ENCODE results near the gene GFRA1.
"Not testable (repeated sequence)": the region's sequence is repeated elsewhere in the genome, so short reads cannot be mapped to it uniquely, and the experiment has no call there.

The GFRA1 gene

GRCh38 chr10:116073510-116073909 lies 199.5 kb downstream of the GFRA1 start:
- DNase-seq, result peak in 1 of 56 donors; percentile 1

DNA sequence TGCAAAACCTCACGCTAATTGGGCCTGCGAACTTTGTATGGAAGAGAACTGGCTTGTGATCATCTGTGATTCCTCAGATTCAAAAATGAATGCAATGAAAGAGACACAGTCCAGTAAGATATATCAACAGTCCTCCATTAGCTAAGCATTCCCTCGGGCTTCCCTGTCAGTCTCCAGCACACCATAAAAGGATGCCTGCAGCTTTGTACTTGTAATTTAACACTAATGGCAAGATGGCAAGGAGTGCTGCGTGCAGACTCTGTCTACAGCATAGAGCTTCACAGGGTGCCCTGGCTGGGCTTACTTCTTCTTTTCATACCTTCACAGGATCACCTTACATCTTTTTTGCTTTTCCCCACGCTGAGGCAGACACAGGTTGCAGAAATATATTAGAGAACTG lies 200.0 kb downstream of the GFRA1 start:
- no peak for DNase-seq

GRCh38 chr10:116071453-116072148 lies 201.4 kb downstream of the GFRA1 start:
- DNase-seq, result no peak

DNA sequence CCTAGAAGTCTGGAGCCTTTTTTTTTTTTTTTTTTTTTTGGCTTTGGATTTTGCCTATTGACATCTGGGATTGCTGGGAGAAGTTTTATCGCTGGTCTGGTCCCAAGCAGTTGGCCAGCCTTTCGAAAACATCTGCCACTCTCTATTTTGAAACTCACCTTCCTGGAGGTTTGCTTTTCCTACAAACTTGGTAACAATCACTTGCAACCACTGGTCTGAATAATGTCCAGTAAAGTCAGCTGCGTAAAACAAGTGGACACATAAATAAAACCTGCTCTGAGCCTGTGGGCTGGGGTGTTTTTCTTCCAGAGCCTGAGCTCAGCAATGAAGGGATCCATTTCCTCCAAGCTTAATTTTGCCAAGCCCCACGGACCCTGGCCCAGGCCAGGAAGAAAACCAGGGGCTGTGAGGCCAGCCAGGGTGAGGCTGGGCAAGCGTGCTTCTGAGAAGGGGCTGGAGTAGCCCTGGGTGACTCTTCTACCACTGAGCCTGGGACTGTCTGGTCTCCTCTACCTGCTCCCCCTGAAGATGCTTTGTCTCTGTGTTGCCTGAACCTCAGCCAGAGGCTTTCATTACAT lies 202.2 kb downstream of the GFRA1 start:
- no peak for DNase-seq

DNA sequence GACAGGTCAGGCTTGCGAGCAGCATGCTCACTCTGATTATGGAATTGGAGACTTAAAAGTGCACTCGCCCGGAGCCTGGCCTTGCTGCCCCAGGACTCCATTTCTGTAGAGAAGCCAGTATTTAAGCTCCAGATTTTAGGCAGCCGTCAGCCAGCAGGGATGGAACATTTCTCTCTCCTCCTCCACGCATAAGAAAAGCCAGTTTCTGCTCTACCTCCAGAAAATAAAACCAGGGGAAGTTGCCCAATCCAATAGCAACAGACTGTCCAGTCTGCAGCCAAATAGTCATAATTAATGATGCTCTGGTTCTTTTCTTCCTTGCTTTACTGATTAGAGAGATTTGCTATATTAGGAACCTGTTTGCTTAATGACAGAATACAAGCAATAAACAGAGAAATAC lies 203.2 kb downstream of the GFRA1 start:
- DNase-seq, result no peak

DNA sequence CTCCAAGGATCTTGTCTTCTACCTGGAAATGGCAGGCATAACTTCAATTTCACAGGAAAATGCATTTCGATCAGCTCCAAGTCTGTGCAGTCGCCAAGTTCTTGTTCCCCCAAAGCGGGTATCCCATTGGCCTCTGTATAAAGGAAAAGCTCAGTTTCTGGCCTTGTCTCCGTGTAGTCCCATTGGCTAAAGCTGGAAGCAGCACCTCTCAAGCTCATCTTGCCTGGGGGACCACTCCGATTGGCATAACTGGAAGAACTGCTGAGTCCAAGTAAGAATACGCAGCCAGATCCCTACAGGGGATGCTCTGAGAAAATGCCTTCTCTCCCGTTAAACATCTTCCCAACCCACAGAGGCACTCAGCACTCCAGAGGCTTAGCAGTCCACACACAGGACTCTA lies 205.2 kb downstream of the GFRA1 start:
- DNase-seq, result no peak

DNA sequence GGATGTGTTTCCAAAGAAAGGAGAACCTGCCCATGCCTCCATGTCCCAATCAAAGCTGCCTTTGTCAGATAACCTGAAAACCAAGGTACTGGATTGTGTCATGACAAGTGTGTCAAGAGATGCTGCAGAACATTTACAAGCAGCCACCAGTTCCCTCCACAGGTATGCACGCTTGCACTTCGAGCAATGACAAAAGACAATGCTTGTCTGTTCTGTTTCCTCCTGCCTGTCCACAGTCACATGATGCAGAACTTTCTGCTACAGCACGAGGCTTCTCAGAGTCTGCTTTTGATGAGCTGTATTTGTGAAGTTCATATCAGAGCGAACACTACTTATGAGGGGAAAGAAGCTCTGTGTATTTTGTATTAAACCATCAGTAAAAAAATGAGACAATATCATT lies 209.9 kb downstream of the GFRA1 start:
- DNase-seq, result no peak

GRCh38 chr10:116060864-116061263 lies 212.1 kb downstream of the GFRA1 start:
- DNase-seq, result no peak

DNA sequence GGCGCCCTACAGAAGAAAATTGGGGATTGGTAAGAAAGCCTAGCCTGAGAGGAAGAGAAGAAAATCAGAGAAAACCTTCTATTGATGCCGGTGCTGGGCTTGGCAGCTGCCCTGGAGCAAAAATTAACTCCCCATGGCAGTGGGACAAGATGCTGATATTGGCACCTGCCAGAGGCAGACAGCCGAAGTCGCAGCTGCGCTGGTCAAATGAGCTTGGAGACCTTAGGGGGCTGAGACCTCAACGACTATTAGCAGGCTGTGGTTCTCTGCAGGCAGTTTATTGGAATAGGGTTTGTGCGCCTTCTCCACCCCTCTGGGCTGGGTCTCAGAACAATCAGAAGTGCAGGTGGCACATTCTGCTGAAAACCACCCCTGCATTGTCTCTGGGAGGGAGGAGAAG lies 213.7 kb downstream of the GFRA1 start:
- no peak for DNase-seq

DNA sequence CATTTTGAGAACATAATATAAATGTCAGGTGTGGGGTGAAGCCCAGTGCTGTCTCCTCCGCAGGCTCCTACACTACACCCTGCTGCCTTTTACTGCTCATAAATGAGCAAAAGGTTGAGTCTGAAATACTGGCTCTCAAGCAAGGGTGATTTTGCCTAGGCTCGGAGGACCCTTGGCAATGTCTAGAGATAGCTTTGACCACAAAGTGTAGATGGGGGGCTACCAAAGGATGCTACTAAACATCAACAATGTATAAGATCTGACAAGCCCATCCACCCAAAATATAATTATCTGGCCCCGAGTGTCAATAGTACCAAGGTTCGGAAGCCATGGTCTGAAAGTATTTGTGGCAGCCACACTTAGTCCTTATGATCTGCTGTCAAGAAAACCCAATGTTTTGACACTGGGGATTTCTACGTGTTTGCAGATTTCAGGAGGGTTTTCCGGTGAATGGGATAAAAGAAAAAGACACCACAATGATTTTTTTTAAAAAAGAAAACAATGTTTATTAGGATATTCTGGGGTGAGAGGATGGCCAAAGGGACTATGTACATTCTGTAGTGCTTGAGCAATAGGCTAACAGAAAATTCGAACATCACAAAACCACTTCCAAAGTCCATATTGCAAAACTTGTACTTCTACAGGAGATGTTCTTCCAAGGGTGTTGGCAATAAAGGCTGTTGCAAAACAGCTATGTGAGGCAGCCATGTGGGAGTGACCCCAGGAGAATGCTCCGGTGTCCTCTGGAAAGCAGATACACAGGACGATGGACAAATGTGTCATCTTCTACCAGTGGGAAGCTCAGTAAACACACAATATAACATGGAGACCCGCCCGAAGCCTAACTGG lies 216.3 kb downstream of the GFRA1 start:
- DNase-seq, result no peak

- no peak for DNase-seq
These were observed 217.1 kb downstream of the GFRA1 start for GRCh38 chr10:116055917-116056252.

DNA sequence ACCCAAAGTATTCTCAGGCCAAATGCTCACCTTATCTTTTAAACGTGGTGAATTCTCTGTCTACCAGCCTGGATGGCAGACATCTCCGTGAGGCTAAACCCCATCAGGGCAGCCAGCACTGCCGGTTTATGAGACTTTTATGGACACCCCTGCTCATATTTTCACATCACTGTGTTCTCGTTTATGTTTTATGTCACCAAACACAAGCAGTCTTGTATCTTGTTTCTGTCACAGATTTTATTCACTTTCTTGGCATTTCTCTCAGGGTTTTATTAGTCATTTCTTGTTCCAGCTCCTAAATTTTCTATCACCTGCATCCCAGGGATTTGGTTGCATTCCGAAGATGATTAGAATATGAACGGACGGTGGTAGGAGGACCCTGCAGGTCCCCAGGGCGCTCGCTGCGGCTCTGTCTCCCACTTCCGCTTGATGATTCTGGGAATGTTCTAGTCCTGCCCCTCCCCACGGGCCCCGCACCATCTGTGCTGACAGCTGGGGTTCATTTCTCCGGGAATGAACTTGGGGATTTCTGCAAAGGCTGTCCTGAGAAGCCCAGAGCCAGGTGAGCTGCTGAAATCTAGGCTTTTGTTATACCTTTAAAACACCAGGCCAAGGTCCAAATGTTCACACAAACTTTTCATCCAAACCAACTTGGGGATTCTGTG lies 217.6 kb downstream of the GFRA1 start:
- no peak for DNase-seq

GRCh38 chr10:116053910-116054309 lies 219.1 kb downstream of the GFRA1 start:
- DNase-seq, result no peak

DNA sequence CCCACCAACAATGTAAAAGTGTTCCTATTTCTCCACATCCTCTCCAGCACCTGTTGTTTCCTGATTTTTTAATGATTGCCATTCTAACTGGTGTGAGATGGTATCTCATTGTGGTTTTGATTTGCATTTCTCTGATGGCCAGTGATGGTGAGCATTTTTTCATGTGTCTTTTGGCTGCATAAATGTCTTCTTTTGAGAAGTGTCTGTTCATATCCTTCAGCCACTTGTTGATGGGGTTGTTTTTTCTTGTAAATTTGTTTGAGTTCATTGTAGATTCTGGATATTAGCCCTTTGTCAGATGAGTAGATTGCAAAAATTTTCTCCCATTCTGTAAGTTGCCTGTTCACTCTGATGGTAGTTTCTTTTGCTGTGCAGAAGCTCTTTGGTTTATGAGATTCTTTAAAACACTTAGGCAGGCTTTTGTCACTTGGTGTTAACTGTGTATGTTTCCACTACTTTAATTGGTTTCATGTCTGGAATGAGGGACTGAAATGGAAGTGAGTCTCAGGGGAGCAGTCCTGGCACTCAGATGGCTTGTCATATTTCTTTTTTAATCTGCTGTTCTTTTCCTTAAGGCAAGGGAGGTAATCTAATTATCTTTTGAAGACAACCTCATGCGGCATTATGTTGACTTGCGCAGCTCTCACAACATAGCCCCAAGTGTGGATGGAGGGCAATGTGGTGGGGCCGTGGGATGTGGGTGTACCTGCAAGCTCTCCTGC lies 219.8 kb downstream of the GFRA1 start:
- DNase-seq, result not testable (repeated sequence)

- not testable (repeated sequence) for DNase-seq
These were observed 220.5 kb downstream of the GFRA1 start for GRCh38 chr10:116052522-116052921.

DNA sequence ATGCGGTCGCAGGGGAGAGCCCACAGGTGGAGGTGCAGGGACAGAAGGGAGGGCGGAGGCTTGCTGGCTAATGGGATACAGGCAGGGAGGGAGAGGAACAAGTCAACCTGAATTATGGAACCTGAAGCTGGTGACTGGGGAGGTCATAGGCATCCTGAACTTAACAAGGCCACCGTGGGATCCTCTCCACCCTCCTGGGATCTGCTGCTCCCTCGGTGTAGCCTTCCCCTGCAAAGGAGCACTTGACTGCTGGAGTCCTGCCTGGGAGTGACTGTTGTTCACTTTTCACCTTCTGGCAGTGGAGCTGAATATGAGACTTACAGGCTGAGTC lies 223.1 kb downstream of the GFRA1 start:
- no peak for DNase-seq

GRCh38 chr10:116049158-116049973 lies 223.6 kb downstream of the GFRA1 start:
- no peak for DNase-seq

DNA sequence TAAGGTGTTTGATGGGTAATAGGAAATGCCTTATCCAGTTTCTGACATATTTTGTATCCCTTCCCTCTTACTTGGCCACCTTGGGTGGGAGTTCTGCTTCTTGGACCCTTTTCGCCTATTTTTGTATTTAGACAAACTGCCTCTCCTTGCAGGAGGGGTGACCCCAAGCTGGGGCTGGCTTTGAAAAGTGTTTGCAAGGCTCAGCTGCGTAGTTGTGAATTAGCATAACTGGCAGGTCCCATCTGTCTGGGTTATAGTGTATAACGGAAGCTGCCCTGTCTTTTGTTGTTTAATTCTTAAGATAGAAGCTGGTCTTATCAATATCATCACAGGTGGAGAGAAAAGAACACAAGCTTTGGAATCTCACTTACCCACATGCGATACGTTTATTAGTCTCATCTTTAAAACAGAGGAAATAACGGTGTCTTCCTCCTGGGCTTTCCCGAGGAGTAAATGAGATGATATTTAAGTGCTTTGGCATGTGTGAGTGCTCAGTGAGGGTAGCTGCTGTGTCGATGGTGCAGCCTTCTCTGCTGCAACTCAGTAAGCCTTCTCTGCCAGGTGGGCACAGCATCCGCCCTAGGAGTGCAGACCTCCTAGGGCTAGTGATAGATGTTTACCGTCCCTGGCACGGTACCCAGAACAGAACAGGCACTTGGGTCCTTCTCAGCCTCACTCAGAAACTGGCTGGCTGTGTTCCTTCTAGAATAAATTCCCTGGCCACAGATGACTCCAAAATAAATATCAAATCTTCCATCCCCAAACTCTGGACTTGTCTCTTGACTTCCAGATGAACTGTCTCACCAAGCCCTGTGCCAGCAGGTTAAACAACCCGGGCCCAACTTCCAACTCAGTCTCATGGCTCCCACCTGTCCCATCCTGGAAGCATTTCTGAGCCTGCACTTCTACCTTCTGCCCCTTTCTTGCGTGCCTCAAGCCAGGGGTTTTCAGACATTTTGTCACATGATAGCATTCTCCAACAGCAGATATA lies 227.3 kb downstream of the GFRA1 start:
- DNase-seq, result no peak

- no peak for DNase-seq
These were observed 228.2 kb downstream of the GFRA1 start for GRCh38 chr10:116044801-116045248.
